PC-3 (cell line): ENCODE results near the gene CCDC93. TPM values are rescaled to one million over a fixed set of nuclear protein-coding genes. Genes with fewer than 3 reads are reported as not detected.

Source experiments
- ATAC-seq: fragments of 200-7000 bp; cut with Tn5 transposase; 2 replicates; pipeline ENCODE4 v1.9.1; 2020; ENCODE audit warnings: mild to moderate bottlenecking, moderate library complexity
- BruUV-seq: library from RNA; stranded (reverse); fragments of 400-500 nt; replicated peaks from 2 replicates; lab custom pipeline; 2021; lab: Mats Ljungman, UMichigan
- CTCF ChIA-PET: fragments of 300-600 bp; sonication (Branson Sonifier 250); formaldehyde crosslinking; loops from one replicate; lab custom pipeline; 2022; ENCODE audit warnings: antibody characterized with exemption; lab: Charles Lee
- POLR2A ChIA-PET: fragments of 300-600 bp; sonication (Branson Sonifier 250); formaldehyde crosslinking; loops from one replicate; lab custom pipeline; 2022; ENCODE audit warnings: antibody characterized with exemption; ENCODE audit not compliant: unreplicated experiment; lab: Charles Lee
- DNase-seq: peaks from one replicate; pipeline ENCODE4 v3.0.0-alpha.2; 2015
- H2AFZ ChIP-seq: fragments of 300-600 bp; sonication (generic); 2 replicates; pipeline ENCODE4 v1.6.0; 2016; ENCODE audit warnings: antibody characterized with exemption, low read length
- H3F3A ChIP-seq: fragments of 300-600 bp; sonication (generic); one replicate; pipeline ENCODE4 v1.6.0; 2017; ENCODE audit warnings: antibody characterized with exemption, low read length, control low read depth, mild to moderate bottlenecking; ENCODE audit not compliant: unreplicated experiment
- H3K27ac ChIP-seq: fragments of 300-600 bp; sonication (generic); 2 replicates; pipeline ENCODE4 v1.5.1; 2016; ENCODE audit warnings: mild to moderate bottlenecking, low read length
- H3K27me3 ChIP-seq: fragments of 300-600 bp; sonication (generic); 2 replicates; pipeline ENCODE4 v1.6.1; 2016; ENCODE audit warnings: low read length, mixed read lengths
- H3K36me3 ChIP-seq: fragments of 300-600 bp; sonication (generic); 2 replicates; pipeline ENCODE4 v1.6.1; 2016; ENCODE audit warnings: low read depth, mixed run types, low read length, mixed read lengths
- H3K4me1 ChIP-seq: fragments of 300-600 bp; sonication (generic); 2 replicates; pipeline ENCODE4 v1.5.1; 2016; ENCODE audit warnings: low read length; ENCODE audit not compliant: insufficient read depth
- H3K4me2 ChIP-seq: fragments of 300-600 bp; sonication (generic); 2 replicates; pipeline ENCODE4 v1.6.0; 2016; ENCODE audit warnings: low read length
- H3K4me3 ChIP-seq: fragments of 300-600 bp; sonication (generic); 2 replicates; pipeline ENCODE4 v1.5.1; 2016; ENCODE audit warnings: mild to moderate bottlenecking, low read length, mixed read lengths
- H3K79me2 ChIP-seq: fragments of 300-600 bp; sonication (generic); 2 replicates; pipeline ENCODE4 v1.6.1; 2017; ENCODE audit warnings: low read length, mixed read lengths
- H3K9ac ChIP-seq: fragments of 300-600 bp; sonication (generic); 2 replicates; pipeline ENCODE4 v1.6.0; 2016; ENCODE audit warnings: mild to moderate bottlenecking, low read length
- H3K9me2 ChIP-seq: fragments of 300-600 bp; sonication (generic); replicated peaks from 2 replicates; pipeline ENCODE4 v1.6.1; 2016; ENCODE audit warnings: mixed run types, low read length, mixed read lengths
- H3K9me3 ChIP-seq: fragments of 300-600 bp; sonication (generic); 2 replicates; pipeline ENCODE4 v1.6.1; 2016; ENCODE audit warnings: low read length, mixed read lengths
- H4K20me1 ChIP-seq: fragments of 300-600 bp; sonication (generic); 2 replicates; pipeline ENCODE4 v1.6.1; 2016; ENCODE audit warnings: low read length, mixed read lengths
- CTCF ChIP-seq: fragments of 300-600 bp; sonication (generic); conservative IDR thresholded peaks from 2 replicates; pipeline ENCODE4 v1.5.1; 2017; ENCODE audit warnings: antibody characterized with exemption, low read depth, mild to moderate bottlenecking, low read length
- EZH2 ChIP-seq: fragments of 300-600 bp; sonication (generic); IDR thresholded peaks from one replicate; pipeline ENCODE4 v1.6.1; 2017; ENCODE audit warnings: antibody characterized with exemption, mild to moderate bottlenecking, low read length; ENCODE audit not compliant: unreplicated experiment
- EZH2phosphoT487 ChIP-seq: fragments of 300-600 bp; sonication (generic); IDR thresholded peaks from 2 replicates; pipeline ENCODE4 v1.6.1; 2018; ENCODE audit warnings: mild to moderate bottlenecking, antibody characterized with exemption, low read length, borderline replicate concordance
- intact Hi-C: fragments of 100-400 bp; cut with micrococcal nuclease; formaldehyde crosslinking; loops from 2 replicates; pipeline ENCODE4 v1.9.0; 2023
- total RNA-seq: library from RNA; depleted of rRNA; stranded (reverse); fragments of >200 nt; gene quantifications from 2 replicates; pipeline ENCODE4 v1.2.3, GENCODE V29; 2014

CCDC93 gene
- total RNA-seq, 1 experiment from 2014 or later = 14.0 TPM

- peak; percentile 46 for ATAC-seq
- H3K79me2 ChIP-seq = no peaks in the 10 kb centered on the region
- H4K20me1 ChIP-seq = no peaks in the 10 kb centered on the region
- peaks cover 29% of the 10 kb centered on the region for H3K36me3 ChIP-seq
- H3K9ac ChIP-seq = no peak overlapping the region
- ChIA-PET CTCF (interaction anchor here (3.3 kb wide), 1 partner anchor 43 kb away, joined by 10 read pairs; no protein-coding TSS in a partner anchor), POLR2A (interaction anchor here (0.6 kb wide), 1 partner anchor 100 kb away, joined by 3 read pairs; no protein-coding TSS in a partner anchor)
- H3K9me2 ChIP-seq = no peaks in the 10 kb centered on the region
- DNase-seq = peak; percentile 26
- H3K27ac ChIP-seq = peak overlapping the region; percentile 24
- TF ChIP-seq EZH2 = no peak
- no peak for TF ChIP-seq EZH2phosphoT487
- TF ChIP-seq CTCF = no peak
- H3K4me1 ChIP-seq = peaks cover 26% of the 10 kb centered on the region
- no peak overlapping the region for H3K4me2 ChIP-seq
- intact Hi-C loops = no loop called here
- BruUV-seq = no TSS peak
- no peaks in the 10 kb centered on the region for H3K27me3 ChIP-seq
- H3K9me3 ChIP-seq = no peaks in the 10 kb centered on the region
- no peak overlapping the region for H3K4me3 ChIP-seq
- no peaks in the 10 kb centered on the region for H3F3A ChIP-seq
- no peak overlapping the region for H2AFZ ChIP-seq
These were observed 53.6 kb downstream of the CCDC93 start for GRCh38 chr2:117960231-117960630.

- ATAC-seq (peak; percentile 82), DNase-seq (peak; percentile 93)
- Histone ChIP-seq H3K4me2 (peak overlapping the region; percentile 62), H3F3A (no peaks in the 10 kb centered on the region), H3K27me3 (no peaks in the 10 kb centered on the region), H3K9me2 (no peaks in the 10 kb centered on the region), H3K27ac (peak overlapping the region; percentile 83), H3K4me3 (no peak overlapping the region; the same call in 1 of the 2 replicates), H2AFZ (no peak overlapping the region), H3K36me3 (peaks cover 38% of the 10 kb centered on the region), H3K79me2 (no peaks in the 10 kb centered on the region), H3K9me3 (no peaks in the 10 kb centered on the region), H4K20me1 (no peaks in the 10 kb centered on the region), H3K4me1 (peaks cover 26% of the 10 kb centered on the region), H3K9ac (peak overlapping the region; percentile 19; the same call in 1 of the 2 replicates)
- CTCF ChIA-PET = interaction anchor here (0.7 kb wide), 1 partner anchor 144 kb away, joined by 3 read pairs; the partner anchor contains the start of gene DDX18
- no TSS peak for BruUV-seq
- TF ChIP-seq EZH2 (no peak), CTCF (no peak), EZH2phosphoT487 (no peak)
- POLR2A ChIA-PET = no interaction called here
- intact Hi-C loops = loop anchor here (1.0 to 2.0 kb wide), 2 partner anchors 15 to 45 kb away; no protein-coding TSS in a partner anchor
These were observed 55.7 kb downstream of the CCDC93 start for GRCh38 chr2:117958186-117958585.

GRCh38 chr2:117957616-117958015 is 56.3 kb downstream of the CCDC93 start:
- Histone ChIP-seq H3K9ac (peak overlapping the region; percentile 19; the same call in 1 of the 2 replicates), H3K27me3 (no peaks in the 10 kb centered on the region), H2AFZ (no peak overlapping the region), H3K4me1 (peaks cover 26% of the 10 kb centered on the region), H3K27ac (peak overlapping the region; percentile 83), H3F3A (no peaks in the 10 kb centered on the region), H3K9me3 (no peaks in the 10 kb centered on the region), H3K36me3 (peaks cover 41% of the 10 kb centered on the region), H3K4me3 (peak overlapping the region; percentile 20), H4K20me1 (no peaks in the 10 kb centered on the region), H3K9me2 (no peaks in the 10 kb centered on the region), H3K79me2 (no peaks in the 10 kb centered on the region), H3K4me2 (peak overlapping the region; percentile 62)
- no TSS peak for BruUV-seq
- ChIA-PET POLR2A (no interaction called here), CTCF (no interaction called here)
- TF ChIP-seq EZH2 (no peak), CTCF (no peak), EZH2phosphoT487 (no peak)
- DNase-seq (peak; percentile 29), ATAC-seq (peak; percentile 2)
- intact Hi-C loops = loop anchor here (1.0 to 2.0 kb wide), 3 partner anchors 15 to 46 kb away; no protein-coding TSS in a partner anchor
